NCI-H2171 treated with DMSO at 0.1 percent for 48 hours (cell line): ENCODE data around the gene CAMTA1.

Source experiments
- DNase-seq: peaks from one replicate; lab custom pipeline; 2025; lab: John Stamatoyannopoulos, UW

CAMTA1 gene

DNA sequence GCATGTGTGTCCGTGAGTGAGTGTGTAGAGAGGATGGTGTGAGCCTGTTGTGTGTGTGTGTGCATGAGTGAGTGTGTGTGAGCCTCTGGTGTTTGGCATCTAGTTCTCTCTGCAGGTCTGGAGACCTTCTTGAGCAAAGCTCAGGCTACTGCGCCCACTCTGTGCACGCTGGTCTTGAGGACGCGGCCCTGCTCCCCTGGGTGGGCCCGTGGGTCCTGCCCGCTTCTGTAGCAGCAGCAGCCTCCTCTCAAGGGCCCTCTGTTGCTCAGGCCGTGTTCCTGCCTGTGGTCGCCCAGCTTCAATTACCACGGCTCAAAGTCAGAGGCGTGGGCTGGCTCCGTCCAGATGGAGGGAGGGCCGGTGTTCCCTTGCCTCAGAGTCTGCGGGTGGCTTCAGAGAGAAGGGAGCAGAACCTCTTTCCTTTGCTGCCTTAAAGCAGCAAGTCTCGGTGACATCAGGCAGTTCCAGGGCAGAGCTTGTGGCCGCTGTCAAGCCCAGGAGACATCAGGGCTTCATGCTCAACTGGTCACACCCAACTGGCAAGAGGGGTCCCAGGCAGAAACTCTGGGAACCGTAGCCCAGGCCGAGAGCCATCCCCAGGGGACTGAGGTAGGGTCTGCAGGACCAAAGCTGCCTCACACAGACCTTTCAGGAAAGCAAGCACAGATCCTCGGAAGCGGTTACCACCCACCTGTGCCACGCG, 715.3 kb downstream of the CAMTA1 start:
- DNase-seq, result no peak

DNA sequence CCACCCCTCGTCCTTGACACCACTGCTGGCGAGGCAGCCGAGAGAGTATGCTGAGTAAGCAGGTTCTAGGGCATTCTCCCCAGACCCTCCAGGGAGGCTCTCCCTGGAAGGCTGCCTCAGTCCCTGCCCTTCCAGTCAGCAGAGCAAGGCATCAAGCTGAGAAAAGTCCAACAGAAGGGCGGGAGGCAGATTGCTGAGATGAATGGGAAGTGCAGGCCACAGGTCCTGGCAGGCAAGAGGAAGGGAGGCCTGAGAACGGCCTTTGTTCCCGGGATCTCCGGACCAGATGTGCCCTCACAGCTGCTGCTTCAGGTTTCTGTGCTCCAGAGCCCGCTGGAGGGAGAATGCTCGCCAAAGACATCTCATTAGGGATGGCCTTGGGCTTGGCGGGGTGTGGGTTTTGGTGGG, 715.8 kb downstream of the CAMTA1 start:
- DNase-seq, result no peak

DNA sequence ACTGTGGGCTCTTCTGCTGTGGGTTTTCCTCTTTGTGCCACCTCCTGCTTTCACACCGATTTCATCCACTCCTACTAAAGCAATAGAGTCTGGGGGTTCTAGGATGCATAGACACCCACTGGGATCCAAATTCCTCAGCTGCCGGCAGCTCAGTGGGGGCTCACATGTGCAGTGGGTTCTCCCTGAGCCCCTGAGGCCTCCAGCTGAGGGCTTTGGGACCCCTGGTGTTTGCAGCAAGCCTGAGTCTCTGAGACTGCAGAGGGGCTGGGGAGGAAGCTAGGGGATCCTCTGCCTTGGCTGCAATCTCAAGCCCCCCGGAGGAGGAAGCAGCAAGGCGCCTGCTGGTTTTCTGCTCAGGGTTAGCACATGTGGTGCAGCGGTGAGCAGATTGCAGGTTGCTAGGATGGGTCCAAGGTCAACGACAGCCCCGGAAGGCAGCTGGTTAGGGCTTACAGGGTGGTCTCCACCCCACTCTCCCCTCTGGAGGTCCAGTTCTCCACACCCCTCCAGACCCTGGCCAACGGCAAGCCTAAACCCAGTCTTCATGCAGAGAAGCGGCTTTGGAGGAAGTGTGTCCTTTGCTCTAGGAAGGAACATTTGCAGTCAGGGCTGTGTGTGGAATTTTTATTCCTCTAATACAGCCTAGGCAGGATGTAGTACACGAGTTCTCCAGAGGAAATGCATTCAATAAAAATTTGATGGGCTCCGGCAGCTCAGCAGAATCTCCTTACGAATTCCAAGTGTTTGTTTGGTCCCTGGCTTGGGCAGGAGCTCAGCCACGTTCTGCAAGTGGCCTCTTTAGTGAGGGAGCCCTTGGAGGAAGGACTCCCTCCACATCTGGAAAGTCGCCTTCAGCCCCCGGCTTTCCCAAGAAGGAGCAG, 716.7 kb downstream of the CAMTA1 start:
- no peak for DNase-seq

DNA sequence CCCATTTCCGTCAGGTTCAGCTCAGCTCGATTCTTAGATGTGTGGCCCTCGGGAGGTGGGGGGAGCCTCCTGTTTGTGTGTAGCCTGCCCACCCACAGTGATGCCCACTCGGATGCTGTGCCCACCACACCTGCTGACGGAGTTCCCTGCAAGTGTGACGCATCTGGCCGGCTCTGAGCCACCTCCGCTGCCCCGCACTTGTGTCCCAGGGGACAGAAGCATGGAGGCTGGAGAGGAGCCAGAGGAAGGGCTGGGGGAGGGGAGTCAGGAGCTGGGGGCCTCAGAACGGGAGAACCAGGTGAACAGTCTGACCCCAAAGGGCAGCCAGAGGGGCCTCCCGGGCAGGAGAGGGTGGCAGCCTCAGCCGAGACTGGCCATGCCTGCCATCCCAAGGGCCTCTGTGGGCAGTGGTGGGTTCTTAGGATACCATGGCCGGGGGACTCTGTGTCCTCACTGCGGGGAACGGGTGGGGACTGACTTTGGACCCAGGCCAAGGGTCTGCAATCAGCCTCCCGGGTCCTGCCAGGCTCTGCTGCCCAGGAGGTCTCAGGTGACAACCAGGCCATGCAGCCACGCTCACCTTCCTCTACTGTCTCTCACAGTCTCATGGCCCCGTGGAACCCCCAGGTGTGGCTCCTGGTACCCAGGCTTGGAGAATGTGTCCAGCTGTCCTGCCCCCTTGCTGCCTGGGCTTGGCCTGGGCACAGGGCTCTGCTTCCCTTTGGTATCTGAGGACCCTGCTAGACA, 718.6 kb downstream of the CAMTA1 start:
- DNase-seq, result no peak

GRCh38 chr1:7504438-7504720, 719.1 kb downstream of the CAMTA1 start:
- DNase-seq, result no peak

DNA sequence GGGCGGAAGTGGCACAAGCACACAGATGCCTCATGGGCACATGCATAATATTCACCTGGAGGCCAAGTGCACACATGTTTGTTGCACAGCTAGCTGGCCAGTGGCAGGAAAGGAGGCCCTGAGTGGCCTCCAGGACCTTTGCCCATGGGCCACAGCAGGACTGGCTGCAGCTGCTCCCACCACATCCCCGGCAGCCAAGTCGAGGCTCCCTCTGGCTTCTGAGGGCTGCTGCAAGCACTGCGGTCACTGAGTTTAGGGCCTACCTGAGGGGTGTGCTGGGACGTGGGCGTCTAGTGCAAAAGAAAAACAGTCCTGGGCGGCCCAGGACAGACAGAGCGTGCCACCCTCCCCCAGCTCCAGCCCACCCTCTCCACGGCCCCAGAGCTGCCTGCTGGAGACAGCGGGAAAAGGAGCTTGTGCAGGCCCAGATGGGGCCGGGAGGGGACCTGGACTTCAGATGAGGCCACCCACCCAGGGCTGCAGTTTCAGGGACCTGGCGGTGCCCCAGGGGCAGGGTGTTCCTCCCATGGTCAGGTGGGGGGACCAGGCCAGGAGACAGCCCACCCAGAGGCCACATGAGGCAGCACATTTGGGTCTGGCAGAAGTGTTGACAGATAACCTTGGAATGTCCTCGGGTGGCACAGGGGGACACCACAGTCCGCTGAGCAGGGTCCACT, 720.0 kb downstream of the CAMTA1 start:
- DNase-seq, result no peak

- DNase-seq, result no peak
Measured at GRCh38 chr1:7505771-7506453, 720.7 kb downstream of the CAMTA1 start.

GRCh38 chr1:7506454-7507284, 721.4 kb downstream of the CAMTA1 start:
- no peak for DNase-seq

GRCh38 chr1:7507285-7508019, 722.2 kb downstream of the CAMTA1 start:
- no peak for DNase-seq

- DNase-seq, result no peak
Measured at GRCh38 chr1:7508052-7508933, 723.0 kb downstream of the CAMTA1 start.

- no peak for DNase-seq
Measured at GRCh38 chr1:7508934-7509519, 723.8 kb downstream of the CAMTA1 start.

DNA sequence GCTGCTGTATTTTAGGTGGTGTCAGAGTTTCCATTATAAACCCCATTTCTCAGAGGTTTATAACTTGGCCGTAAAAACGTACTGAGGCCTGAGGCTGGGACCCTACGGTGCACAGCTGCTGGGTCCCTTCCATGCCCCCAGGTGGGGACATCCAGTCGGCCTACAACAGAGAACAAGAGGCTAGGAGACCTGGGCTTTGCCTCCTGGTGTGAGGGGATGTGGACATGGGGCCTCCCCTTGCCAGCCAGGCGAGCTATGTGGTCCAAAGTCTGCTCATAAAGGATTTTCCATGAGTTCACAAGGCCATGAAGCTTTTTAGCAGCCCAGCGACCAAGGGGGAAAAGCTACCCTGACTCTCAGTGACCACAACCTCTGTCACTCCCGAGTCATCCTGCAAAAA, 724.3 kb downstream of the CAMTA1 start:
- no peak for DNase-seq

- no peak for DNase-seq
Measured at GRCh38 chr1:7510389-7510931, 725.2 kb downstream of the CAMTA1 start.

GRCh38 chr1:7511381-7511780, 726.1 kb downstream of the CAMTA1 start:
- no peak for DNase-seq

DNA sequence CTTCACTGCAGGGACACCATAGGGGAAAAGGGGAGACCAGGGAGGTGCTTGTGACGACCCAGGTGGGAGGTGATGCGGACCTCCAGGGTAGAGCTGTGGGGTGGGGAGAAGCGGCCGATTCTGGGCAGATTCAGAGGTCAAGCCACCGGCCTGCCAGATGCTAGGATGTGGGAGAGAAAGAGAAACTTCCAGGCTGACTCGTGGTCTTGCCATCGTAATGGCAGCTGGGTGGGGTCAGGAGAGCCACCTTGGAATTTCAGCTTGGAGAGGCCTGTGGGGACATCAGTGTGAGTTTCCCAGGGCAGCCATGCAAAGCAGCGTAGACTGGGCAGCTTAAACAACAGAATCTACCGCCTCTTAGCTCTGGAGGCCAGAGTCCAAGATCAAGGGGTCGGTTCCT, 727.8 kb downstream of the CAMTA1 start:
- no peak for DNase-seq

GRCh38 chr1:7515175-7515574, 729.9 kb downstream of the CAMTA1 start:
- no peak for DNase-seq

DNA sequence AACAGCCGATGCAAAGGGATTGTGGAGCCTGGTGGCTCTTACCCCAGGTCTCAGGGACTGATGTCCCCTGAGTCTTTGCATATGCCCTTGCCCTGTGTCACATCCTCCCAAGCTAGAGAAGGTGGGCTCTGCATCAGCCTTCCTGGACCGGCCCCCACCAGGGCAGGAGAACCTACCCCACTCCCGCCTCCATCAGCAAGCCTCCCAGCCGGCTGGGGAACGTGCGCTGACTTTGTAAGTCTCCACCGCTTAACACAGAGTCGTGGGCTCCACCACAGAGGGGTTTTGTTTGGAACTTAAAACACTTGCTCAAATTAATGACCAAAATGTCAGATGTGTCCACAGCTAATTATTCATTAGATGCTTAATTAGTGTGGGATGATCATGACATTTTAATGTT, 730.6 kb downstream of the CAMTA1 start:
- DNase-seq, result no peak

DNA sequence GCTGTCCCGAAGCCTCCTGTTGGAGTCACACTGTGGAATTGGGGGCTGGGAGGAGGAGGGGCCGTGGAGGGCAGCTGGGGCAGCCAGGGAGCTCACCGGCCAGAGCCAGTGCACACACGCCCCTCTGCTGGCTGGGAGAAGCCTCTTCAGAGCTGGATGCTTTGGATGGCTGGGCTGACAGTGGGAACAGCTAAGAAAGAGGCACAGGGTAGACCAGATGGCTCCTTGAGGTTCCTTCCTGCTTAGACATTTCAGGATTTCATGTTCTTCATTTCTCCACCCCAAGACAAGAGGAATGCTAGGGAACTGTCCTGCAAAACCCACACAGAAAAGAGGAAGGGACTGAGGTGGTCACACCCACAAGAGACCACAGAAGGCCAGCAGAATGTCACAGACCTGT, 731.1 kb downstream of the CAMTA1 start:
- DNase-seq, result no peak
